Natural killer cell (primary cell): Measurements from ENCODE around the gene SCYGR4. TPM values are rescaled to one million over a fixed set of nuclear protein-coding genes. Genes with fewer than 3 reads are reported as not detected.

Experiments used
- ATAC-seq, 3 donors: fragments of 150-1000 bp in 2 of 3; fragments of 200-7000 bp in 1 of 3; cut with Tn5 transposase; 1 replicate in 1 of 3; 2 replicates in 2 of 3; pipeline ENCODE4 v1.10.0; 2021; ENCODE audit warnings: mild to moderate bottlenecking in 2 of 3, moderate library complexity in 2 of 3
- DNase-seq, 2 donors: peaks; one replicate each; pipeline versions ENCODE4 v3.0.0 to v3.0.0-alpha.2; 2013 to 2021; ENCODE audit warnings: mixed read lengths in 1 of 2
- H3K27ac ChIP-seq: one replicate; pipeline ENCODE4 v1.5.1; 2013; ENCODE audit warnings: mild to moderate bottlenecking, low read length
- H3K27me3 ChIP-seq: one replicate; pipeline ENCODE4 v1.6.1; 2013; ENCODE audit warnings: low read length; ENCODE audit not compliant: control insufficient read depth, insufficient read depth
- H3K36me3 ChIP-seq: one replicate; pipeline ENCODE4 v1.6.1; 2013; ENCODE audit warnings: low read length; ENCODE audit not compliant: control insufficient read depth, insufficient read depth
- H3K4me1 ChIP-seq: one replicate; pipeline ENCODE4 v1.6.1; 2013; ENCODE audit warnings: low read length; ENCODE audit not compliant: control insufficient read depth, insufficient read depth
- H3K4me3 ChIP-seq: one replicate; pipeline ENCODE4 v1.5.1; 2013; ENCODE audit warnings: low read length
- H3K9me3 ChIP-seq: one replicate; pipeline ENCODE4 v1.6.1; 2013; ENCODE audit warnings: low read length; ENCODE audit not compliant: control insufficient read depth, insufficient read depth
- H3K27ac Mint-ChIP-seq, 2 donors: one replicate each; pipeline ENCODE4 v1.8.0; 2022; ENCODE audit warnings: mild to moderate bottlenecking in 2 of 2, mixed read lengths in 2 of 2, moderate library complexity in 1 of 2
- H3K27me3 Mint-ChIP-seq, 2 donors: one replicate each; pipeline ENCODE4 v1.8.0; 2022; ENCODE audit warnings: low read depth in 2 of 2, mixed read lengths in 2 of 2
- H3K36me3 Mint-ChIP-seq: one replicate; pipeline ENCODE4 v1.8.0; 2022; ENCODE audit warnings: mixed read lengths
- H3K4me1 Mint-ChIP-seq, 2 donors: one replicate each; pipeline ENCODE4 v1.8.0; 2022; ENCODE audit warnings: mixed read lengths in 2 of 2
- H3K4me3 Mint-ChIP-seq: one replicate; pipeline ENCODE4 v1.8.0; 2022; ENCODE audit warnings: mild to moderate bottlenecking, moderate library complexity, mixed read lengths
- H3K9me3 Mint-ChIP-seq, 2 donors: one replicate each; pipeline ENCODE4 v1.8.0; 2022; ENCODE audit warnings: mixed read lengths in 2 of 2
- CTCF ChIP-seq: fragments of 200-600 bp; IDR thresholded peaks from one replicate; pipeline ENCODE4 v1.8.0; 2022; ENCODE audit warnings: antibody characterized with exemption
- WGBS: methylation state at CpG from one replicate; pipeline ENCODE4 v1.1.7; 2013; ENCODE audit warnings: missing lambda C conversion rate; ENCODE audit not compliant: insufficient coverage; 5-methylcytosine and 5-hydroxymethylcytosine counted together
- intact Hi-C: fragments of 100-400 bp; cut with micrococcal nuclease; formaldehyde crosslinking; loops from one replicate; pipeline ENCODE4 v1.14.2; 2022
- total RNA-seq, 4 donors: library from RNA; stranded (reverse); fragments of 120-200 nt in 1 of 4; gene quantifications; one replicate each; pipeline versions ENCODE4 v1.2.3 to v1.2.4, GENCODE V29; 2013 to 2022

Gene SCYGR4
- total RNA-seq, 3 donors from 2014 or later (not counting 1 experiment from before 2014, with no cell fraction given): not detected

- H3K27ac ChIP-seq: no peak overlapping the region
- no peak for ATAC-seq
- H3K27me3 ChIP-seq: peaks cover 8% of the 10 kb centered on the region
- Mint-ChIP-seq H3K27ac (no peak overlapping the region), H3K4me3 (no peak overlapping the region), H3K36me3 (no peaks in the 10 kb centered on the region), H3K9me3 (peaks cover 0 to 2% of the 10 kb centered on the region in 2 donors), H3K27me3 (peaks cover 9 to 26% of the 10 kb centered on the region in 2 donors), H3K4me1 (peaks cover 4 to 12% of the 10 kb centered on the region in 2 donors)
- H3K4me3 ChIP-seq: no peak overlapping the region
- DNase-seq: no peak
- H3K9me3 ChIP-seq: no peaks in the 10 kb centered on the region
- 45% methylated on average over 3 of the region's 3 CpGs for WGBS
- intact Hi-C loops: no loop called here
- peaks cover 4% of the 10 kb centered on the region for H3K4me1 ChIP-seq
- no peaks in the 10 kb centered on the region for H3K36me3 ChIP-seq
- TF ChIP-seq CTCF: no peak
Measured at GRCh38 chr2:227607941-227608340, 9.4 kb upstream of the SCYGR4 start.

GRCh38 chr2:227608561-227609338 is 8.5 kb upstream of the SCYGR4 start:
- H3K9me3 Mint-ChIP-seq: peaks cover 0 to 2% of the 10 kb centered on the region in 2 donors
- WGBS: 13% methylated on average over 15 of the region's 16 CpGs
- Histone ChIP-seq H3K9me3 (no peaks in the 10 kb centered on the region), H3K4me3 (no peak overlapping the region), H3K27ac (no peak overlapping the region), H3K36me3 (no peaks in the 10 kb centered on the region), H3K27me3 (peaks cover 8% of the 10 kb centered on the region), H3K4me1 (peaks cover 4% of the 10 kb centered on the region)
- intact Hi-C loops: no loop called here
- ATAC-seq (peak in 1 of 3 donors; percentile 45), DNase-seq (peak in 1 of 2 donors; percentile 12)
- no peak for TF ChIP-seq CTCF
- H3K27ac Mint-ChIP-seq: no peak overlapping the region
- H3K36me3 Mint-ChIP-seq: no peaks in the 10 kb centered on the region
- H3K27me3 Mint-ChIP-seq: peaks cover 7 to 18% of the 10 kb centered on the region in 2 donors
- peaks cover 4 to 12% of the 10 kb centered on the region in 2 donors for H3K4me1 Mint-ChIP-seq
- H3K4me3 Mint-ChIP-seq: no peak overlapping the region

GRCh38 chr2:227610123-227610522 is 7.2 kb upstream of the SCYGR4 start:
- H3K27me3 ChIP-seq: peaks cover 8% of the 10 kb centered on the region
- no peaks in the 10 kb centered on the region for H3K9me3 ChIP-seq
- peaks cover 4% of the 10 kb centered on the region for H3K4me1 ChIP-seq
- peaks cover 7 to 18% of the 10 kb centered on the region in 2 donors for H3K27me3 Mint-ChIP-seq
- H3K4me1 Mint-ChIP-seq: peaks cover 4 to 12% of the 10 kb centered on the region in 2 donors
- no peak overlapping the region for H3K4me3 ChIP-seq
- WGBS: no CpG with 5 or more reads among the region's 2 CpGs
- H3K36me3 ChIP-seq: no peaks in the 10 kb centered on the region
- intact Hi-C loops: no loop called here
- H3K36me3 Mint-ChIP-seq: no peaks in the 10 kb centered on the region
- DNase-seq (no peak), ATAC-seq (no peak)
- no peak overlapping the region for H3K27ac Mint-ChIP-seq
- no peak overlapping the region for H3K4me3 Mint-ChIP-seq
- no peak for TF ChIP-seq CTCF
- H3K27ac ChIP-seq: no peak overlapping the region
- H3K9me3 Mint-ChIP-seq: no peaks in the 10 kb centered on the region
